ENCODE data around the gene KRTAP10-6.

DNA sequence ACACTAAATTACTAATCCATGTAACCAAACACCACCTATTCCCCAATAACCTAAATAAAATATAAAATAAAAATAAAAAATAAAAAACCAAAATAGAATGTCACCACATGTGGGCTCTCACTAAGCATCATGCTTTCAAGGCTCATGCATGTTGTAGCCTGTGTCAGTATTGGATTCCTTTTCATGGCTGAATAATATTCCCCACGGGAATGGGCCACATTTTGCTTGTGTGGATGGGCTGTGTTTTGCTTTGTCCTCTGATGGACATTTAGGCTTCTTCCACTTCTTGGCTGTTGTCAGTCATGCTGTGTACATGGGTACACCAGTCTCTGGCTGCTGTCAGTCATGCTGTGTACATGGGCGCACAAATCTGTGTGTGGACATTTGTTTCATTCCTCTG is 3.2 kb downstream of the KRTAP10-6 start:
- TF ChIP-seq, protein P1, sequence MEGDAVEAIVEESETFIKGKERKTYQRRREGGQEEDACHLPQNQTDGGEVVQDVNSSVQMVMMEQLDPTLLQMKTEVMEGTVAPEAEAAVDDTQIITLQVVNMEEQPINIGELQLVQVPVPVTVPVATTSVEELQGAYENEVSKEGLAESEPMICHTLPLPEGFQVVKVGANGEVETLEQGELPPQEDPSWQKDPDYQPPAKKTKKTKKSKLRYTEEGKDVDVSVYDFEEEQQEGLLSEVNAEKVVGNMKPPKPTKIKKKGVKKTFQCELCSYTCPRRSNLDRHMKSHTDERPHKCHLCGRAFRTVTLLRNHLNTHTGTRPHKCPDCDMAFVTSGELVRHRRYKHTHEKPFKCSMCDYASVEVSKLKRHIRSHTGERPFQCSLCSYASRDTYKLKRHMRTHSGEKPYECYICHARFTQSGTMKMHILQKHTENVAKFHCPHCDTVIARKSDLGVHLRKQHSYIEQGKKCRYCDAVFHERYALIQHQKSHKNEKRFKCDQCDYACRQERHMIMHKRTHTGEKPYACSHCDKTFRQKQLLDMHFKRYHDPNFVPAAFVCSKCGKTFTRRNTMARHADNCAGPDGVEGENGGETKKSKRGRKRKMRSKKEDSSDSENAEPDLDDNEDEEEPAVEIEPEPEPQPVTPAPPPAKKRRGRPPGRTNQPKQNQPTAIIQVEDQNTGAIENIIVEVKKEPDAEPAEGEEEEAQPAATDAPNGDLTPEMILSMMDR (IDR thresholded peaks at IDR 0.05), result no peak
- TF ChIP-seq EP300 (IDR thresholded peaks at IDR 0.05) (no peak), CEBPB (IDR thresholded peaks at IDR 0.05) (no peak), MAFK (IDR thresholded peaks at IDR 0.05; ENCODE audit: partially characterized antibody) (no peak), POLR2AphosphoS2 (conservative IDR thresholded peaks at IDR 0.05; ENCODE audit: low read length) (no peak), KDM1A (IDR thresholded peaks at IDR 0.05; ENCODE audit: low read depth) (no peak), POLR2A (IDR thresholded peaks at IDR 0.05; ENCODE audit: low read length) (no peak), FOSL2 (IDR thresholded peaks at IDR 0.05) (no peak), FOSL2 (CRISPR knock-in tag; IDR thresholded peaks at IDR 0.05) (no peak)
- TF ChIP-seq, protein P2, sequence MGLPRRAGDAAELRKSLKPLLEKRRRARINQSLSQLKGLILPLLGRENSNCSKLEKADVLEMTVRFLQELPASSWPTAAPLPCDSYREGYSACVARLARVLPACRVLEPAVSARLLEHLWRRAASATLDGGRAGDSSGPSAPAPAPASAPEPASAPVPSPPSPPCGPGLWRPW (IDR thresholded peaks at IDR 0.05), result no peak
